Muscle layer of colon (tissue), 2 donors: ENCODE data around the gene SULT2B1.
"Not testable (repeated sequence)": the region's sequence is repeated elsewhere in the genome, so short reads cannot be mapped to it uniquely, and the experiment has no call there.

Experiments used
- H3K27ac ChIP-seq: one replicate; pipeline ENCODE4 v1.7.0; 2013; ENCODE audit warnings: low read depth, mild to moderate bottlenecking, low read length, moderate library complexity
- H3K27me3 ChIP-seq, 2 donors: one replicate each; pipeline ENCODE4 v1.7.0; 2013; ENCODE audit warnings: low read length in 2 of 2, mild to moderate bottlenecking in 2 of 2; ENCODE audit not compliant: insufficient read depth in 2 of 2, control insufficient read depth in 1 of 2
- H3K36me3 ChIP-seq: one replicate; pipeline ENCODE4 v1.7.0; 2013; ENCODE audit warnings: mild to moderate bottlenecking, low read length; ENCODE audit not compliant: insufficient read depth
- H3K4me1 ChIP-seq: one replicate; pipeline ENCODE4 v1.7.0; 2013; ENCODE audit warnings: mild to moderate bottlenecking, low read length; ENCODE audit not compliant: insufficient read depth
- H3K4me3 ChIP-seq, 2 donors: one replicate each; pipeline ENCODE4 v1.7.0; 2013; ENCODE audit warnings: low read length in 2 of 2, low read depth in 1 of 2, mild to moderate bottlenecking in 1 of 2, moderate library complexity in 1 of 2
- H3K9ac ChIP-seq: one replicate; pipeline ENCODE4 v1.7.0; 2013; ENCODE audit warnings: low read length
- H3K9me3 ChIP-seq: one replicate; pipeline ENCODE4 v1.7.0; 2013; ENCODE audit warnings: mild to moderate bottlenecking, low read length
- donor health status: abdominal sarcoma.
- donor health status: Adenocarcinoma of cecum.

SULT2B1 gene

DNA sequence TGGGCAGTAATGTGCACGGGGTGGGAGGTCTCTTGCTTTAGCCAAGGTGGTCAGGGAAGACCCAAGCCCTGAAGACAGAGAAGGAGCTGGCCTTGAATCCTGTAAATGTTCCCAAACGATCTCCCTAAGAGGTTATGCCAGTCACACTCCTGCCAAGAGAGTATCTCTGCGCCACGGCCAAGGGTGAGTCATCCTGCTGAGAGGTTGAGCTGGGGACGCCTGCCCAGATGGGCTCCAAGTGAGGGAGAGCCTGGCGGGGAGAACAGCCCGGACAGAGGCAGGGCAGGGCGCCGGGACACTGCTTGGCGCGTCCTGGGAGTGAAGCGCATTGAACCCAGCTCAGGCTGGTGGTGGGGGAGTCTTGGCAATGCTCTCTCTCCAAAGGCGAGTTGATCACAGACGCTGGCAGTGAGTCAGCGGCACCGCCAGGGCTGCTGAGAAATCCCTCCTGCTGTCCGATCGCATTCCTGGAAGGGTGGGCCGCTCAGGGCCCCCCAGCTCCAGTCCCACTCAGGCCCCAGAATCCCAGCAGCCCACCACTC, 16.4 kb downstream of the SULT2B1 start:
- Histone ChIP-seq H3K27me3 (no peaks in the 10 kb centered on the region), H3K9ac (no peak overlapping the region), H3K27ac (peak overlapping the region; percentile 75), H3K4me3 (no peak overlapping the region), H3K4me1 (peaks cover 10% of the 10 kb centered on the region), H3K9me3 (no peaks in the 10 kb centered on the region), H3K36me3 (no peaks in the 10 kb centered on the region)

DNA sequence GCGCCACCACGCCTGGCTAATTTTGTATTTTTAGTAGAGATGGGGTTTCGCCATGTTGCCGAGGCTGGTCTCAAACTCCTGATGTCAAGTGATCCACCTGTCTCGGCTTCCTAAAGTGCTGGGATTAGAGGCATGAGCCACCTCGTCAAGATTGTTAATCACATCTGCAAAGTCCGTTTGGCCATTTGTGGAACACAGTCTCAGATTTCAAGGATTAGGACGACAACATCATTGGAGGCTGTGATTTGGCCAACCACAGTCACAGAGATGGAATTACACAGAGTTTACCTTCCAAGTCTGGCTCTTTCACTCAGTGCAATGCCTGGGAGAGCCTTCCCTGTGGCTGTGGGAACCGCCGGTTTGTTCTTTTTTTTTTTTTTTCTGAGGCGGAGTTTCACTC, 17.8 kb downstream of the SULT2B1 start:
- H3K36me3 ChIP-seq: no peaks in the 10 kb centered on the region
- peaks cover 10% of the 10 kb centered on the region for H3K4me1 ChIP-seq
- no peak overlapping the region for H3K4me3 ChIP-seq
- no peaks in the 10 kb centered on the region for H3K27me3 ChIP-seq
- H3K9ac ChIP-seq: no peak overlapping the region
- H3K27ac ChIP-seq: no peak overlapping the region
- H3K9me3 ChIP-seq: no peaks in the 10 kb centered on the region

DNA sequence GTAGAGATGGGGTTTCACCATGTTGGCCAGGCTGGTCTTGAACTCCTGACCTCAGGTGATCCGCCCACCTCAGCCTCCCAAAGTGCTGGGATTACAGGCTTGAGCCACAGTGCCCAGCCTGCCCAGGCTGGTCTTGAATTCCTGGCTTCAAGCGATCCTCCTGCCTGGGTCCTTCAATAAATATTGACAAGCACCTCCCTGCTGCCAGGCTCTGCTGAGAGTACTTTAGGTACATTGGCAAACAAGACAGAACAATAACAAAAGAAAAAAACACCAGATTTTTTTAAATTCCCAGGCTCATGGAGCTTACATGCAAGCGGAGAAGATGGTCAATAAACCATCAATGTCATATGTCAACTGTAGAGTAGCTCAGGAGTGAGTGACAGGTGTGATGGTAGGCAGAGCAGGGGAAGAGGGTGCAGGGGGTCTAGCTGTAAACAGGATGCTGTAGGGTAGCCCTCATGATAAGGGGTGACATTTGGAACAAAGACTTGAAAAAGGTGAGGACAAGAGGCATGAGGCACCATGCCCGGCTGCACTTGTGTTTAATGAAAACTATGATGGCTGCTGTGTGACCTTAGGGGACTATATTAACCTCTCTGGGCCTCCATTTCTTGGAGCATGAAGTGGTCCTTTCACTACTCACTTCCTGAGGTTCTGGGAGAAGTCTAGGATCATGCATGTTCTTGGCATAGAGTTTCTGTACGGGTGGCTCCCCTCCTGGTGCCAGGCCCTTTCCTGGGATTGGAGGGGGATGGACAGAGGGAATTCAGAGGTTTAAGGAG, 19.6 kb downstream of the SULT2B1 start:
- peaks cover 10% of the 10 kb centered on the region for H3K4me1 ChIP-seq
- no peak overlapping the region for H3K9ac ChIP-seq
- H3K27ac ChIP-seq: no peak overlapping the region
- H3K4me3 ChIP-seq: no peak overlapping the region
- no peaks in the 10 kb centered on the region for H3K27me3 ChIP-seq
- H3K9me3 ChIP-seq: no peaks in the 10 kb centered on the region
- H3K36me3 ChIP-seq: no peaks in the 10 kb centered on the region

DNA sequence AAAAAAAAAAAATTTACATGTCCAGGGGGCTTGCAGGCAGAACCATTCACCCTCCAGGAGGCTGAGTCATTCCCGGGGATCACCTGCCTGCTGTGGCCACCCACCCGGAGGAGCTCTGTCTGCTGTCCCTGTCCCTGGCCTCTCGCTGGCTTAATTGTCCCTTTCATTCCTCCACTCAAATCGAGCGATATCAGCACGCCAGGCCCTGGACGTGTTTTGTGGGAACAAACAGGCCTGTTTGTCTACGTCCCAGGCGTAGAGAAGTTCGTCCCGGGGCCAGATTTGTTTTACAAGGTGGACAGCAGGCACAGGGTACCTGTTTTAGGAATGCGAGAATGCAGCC, 21.2 kb downstream of the SULT2B1 start:
- no peak overlapping the region for H3K9ac ChIP-seq
- no peaks in the 10 kb centered on the region for H3K36me3 ChIP-seq
- H3K27ac ChIP-seq: no peak overlapping the region
- H3K9me3 ChIP-seq: no peaks in the 10 kb centered on the region
- peaks cover 2% of the 10 kb centered on the region for H3K4me1 ChIP-seq
- no peak overlapping the region for H3K4me3 ChIP-seq
- no peaks in the 10 kb centered on the region for H3K27me3 ChIP-seq

DNA sequence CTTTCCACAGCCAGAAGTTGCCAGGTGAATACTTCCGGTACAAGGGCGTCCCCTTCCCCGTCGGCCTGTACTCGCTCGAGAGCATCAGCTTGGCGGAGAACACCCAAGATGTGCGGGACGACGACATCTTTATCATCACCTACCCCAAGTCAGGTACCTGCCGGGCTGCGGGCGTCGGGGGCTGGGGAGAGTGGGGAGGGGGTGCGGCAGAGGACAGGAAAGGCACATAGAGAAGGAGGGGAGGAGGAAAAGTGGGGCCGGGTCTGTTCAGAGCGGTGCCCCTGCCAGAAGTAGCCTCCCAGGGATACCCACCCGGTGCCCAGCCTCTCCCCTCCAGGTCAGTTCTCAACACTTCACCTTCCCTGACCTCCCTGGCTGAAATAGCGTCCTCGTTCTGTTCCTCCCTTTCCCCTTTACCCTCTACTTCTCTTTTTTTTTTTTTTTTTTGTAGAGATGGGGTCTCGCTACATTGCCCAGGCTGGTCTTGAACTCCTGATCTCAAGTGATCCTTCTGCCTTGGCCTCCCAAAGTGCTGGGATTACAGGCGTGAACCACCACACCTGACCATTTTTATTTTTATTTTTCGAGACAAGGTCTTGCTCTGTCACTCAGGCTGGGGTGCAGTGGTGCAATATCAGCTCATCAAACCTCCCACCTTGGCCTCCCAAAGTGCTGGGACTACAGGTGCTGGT, 24.1 kb downstream of the SULT2B1 start:
- H3K4me3 ChIP-seq: no peak overlapping the region
- H3K36me3 ChIP-seq: no peaks in the 10 kb centered on the region
- H3K27me3 ChIP-seq: no peaks in the 10 kb centered on the region
- H3K9ac ChIP-seq: no peak overlapping the region
- no peak overlapping the region for H3K27ac ChIP-seq
- no peaks in the 10 kb centered on the region for H3K9me3 ChIP-seq
- H3K4me1 ChIP-seq: no peaks in the 10 kb centered on the region

DNA sequence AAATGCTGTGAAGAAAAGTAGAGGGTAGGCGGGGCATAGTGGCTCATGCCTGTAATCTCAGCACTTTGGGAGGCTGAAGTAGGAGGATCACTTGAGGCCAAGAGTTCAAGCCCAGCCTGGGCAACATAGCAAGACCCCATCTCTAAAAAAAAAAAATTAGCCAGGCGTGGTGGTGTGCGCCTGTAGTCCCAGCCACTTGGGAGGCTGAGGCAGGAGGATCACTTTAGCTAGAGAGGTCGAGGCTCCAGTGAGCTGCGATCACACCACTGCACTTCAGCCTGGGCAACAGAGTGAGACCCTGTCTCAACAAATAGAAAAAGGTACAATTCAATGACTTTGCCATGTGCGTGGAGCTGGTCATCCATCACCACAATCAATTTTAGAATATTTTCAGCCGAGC, 25.9 kb downstream of the SULT2B1 start:
- not testable (repeated sequence) for H3K9ac ChIP-seq, H3K27ac ChIP-seq, H3K4me1 ChIP-seq, H3K4me3 ChIP-seq, H3K9me3 ChIP-seq, H3K27me3 ChIP-seq, H3K36me3 ChIP-seq

DNA sequence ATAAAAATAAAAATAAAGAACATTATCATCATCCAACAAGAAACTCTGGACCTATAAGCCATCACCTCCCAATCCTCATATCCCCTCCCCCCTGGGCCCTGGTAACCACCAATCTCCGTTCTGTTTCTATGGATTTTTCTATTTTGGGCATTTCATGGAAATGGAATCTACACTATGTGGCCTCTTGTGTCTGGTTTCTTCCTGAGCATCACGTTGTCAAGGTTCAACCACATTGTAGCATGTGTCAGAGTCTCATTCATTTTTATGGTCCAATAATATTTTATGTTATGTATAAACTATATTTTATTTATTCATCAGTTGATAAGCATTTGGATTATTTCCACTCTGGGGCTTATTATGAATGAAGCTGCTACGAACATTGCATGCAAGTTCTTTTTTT, 26.9 kb downstream of the SULT2B1 start:
- Histone ChIP-seq H3K9ac (no peak overlapping the region), H3K4me1 (no peaks in the 10 kb centered on the region)

DNA sequence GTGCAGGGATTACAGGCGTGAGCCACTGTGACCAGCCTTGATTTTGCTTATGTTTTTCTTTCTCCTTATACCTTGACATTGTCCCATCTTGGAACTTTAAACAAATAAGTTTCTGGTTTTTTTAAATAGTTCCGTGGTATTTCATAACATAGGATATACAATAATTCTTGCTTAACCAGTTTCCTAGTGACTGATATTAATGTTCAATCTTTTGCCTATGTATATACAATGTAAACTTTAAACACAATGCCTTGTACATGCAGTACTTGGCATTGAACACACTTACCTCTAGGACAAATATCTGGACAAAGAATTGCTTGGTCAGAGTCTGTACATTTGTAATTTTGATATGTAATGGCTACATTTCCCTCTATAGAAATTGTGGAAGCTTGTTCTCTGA, 30.2 kb downstream of the SULT2B1 start:
- no peaks in the 10 kb centered on the region for H3K36me3 ChIP-seq
- peaks cover 4% of the 10 kb centered on the region for H3K4me1 ChIP-seq
- no peaks in the 10 kb centered on the region for H3K27me3 ChIP-seq
- no peak overlapping the region for H3K27ac ChIP-seq
- H3K4me3 ChIP-seq: no peak overlapping the region
- no peaks in the 10 kb centered on the region for H3K9me3 ChIP-seq
- H3K9ac ChIP-seq: no peak overlapping the region

More for the DNA sequence above, 26.9 kb downstream of the SULT2B1 start:
- H3K9me3 ChIP-seq: no peaks in the 10 kb centered on the region
- no peak overlapping the region for H3K27ac ChIP-seq
- H3K36me3 ChIP-seq: no peaks in the 10 kb centered on the region
- H3K27me3 ChIP-seq: no peaks in the 10 kb centered on the region
- H3K4me3 ChIP-seq: no peak overlapping the region

DNA sequence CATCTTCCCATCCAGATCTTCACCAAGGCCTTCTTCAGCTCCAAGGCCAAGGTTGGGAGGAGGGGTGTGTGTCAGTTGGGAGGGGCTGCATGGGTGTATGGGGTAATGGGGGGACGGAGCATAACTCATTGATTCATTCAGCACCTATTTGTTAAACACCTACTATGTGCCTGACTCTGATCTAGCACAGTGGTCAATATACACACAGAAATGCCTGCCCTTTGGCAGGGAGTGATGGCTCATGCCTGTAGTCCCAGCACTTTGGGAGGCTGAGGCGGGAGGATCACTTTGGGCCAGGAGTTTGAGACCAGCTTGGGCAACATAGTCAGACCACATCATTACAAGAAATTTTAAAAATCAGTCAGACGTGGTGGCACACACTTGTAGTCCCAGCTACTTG, 35.4 kb downstream of the SULT2B1 start:
- Histone ChIP-seq H3K27ac (no peak overlapping the region), H3K4me3 (no peak overlapping the region), H3K9me3 (no peaks in the 10 kb centered on the region), H3K9ac (no peak overlapping the region), H3K4me1 (peaks cover 8% of the 10 kb centered on the region), H3K27me3 (no peaks in the 10 kb centered on the region), H3K36me3 (no peaks in the 10 kb centered on the region)

DNA sequence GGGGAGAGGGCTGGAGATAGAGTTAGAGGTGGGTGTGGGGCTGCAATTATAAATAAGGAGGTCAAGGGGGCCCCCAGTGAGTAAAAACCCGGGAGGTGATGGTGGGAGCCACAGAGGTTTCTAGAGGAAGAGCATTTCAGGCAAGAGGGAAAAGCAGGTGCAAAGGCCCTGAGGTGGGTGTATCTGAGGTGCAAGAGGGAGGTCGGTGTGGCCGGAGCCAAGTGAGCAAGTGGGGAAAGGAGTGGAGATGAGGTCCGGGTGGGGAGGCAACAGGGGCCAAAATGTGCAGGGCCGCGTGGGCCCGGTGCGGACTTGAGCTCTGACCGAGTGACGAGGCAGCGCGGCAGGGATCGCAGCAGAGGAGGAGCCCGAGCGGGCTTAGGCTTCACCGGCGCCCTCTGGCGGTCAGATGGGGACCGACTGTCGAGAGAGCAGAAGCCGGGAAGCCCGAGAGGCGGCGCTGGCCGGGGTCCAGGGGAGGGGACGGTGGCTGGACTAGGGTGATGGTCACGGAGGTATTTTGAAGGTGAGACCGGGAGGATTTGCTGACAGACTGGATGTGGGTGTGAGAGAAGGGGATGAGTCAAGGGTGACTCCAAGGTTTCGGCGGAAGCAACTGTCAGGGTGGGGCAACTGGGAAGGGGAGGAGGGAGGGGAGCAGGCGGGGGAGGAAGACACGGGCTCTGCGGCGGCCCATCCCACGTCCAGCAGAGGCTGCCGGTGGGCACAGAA, 36.9 kb downstream of the SULT2B1 start:
- H3K4me1 ChIP-seq: peaks cover 8% of the 10 kb centered on the region
- H3K9ac ChIP-seq: peak overlapping the region; percentile 33
- no peaks in the 10 kb centered on the region for H3K27me3 ChIP-seq
- peak overlapping the region; percentile 39 for H3K27ac ChIP-seq
- H3K36me3 ChIP-seq: no peaks in the 10 kb centered on the region
- H3K9me3 ChIP-seq: no peaks in the 10 kb centered on the region
- H3K4me3 ChIP-seq: peak overlapping the region; percentile 29 to 55

DNA sequence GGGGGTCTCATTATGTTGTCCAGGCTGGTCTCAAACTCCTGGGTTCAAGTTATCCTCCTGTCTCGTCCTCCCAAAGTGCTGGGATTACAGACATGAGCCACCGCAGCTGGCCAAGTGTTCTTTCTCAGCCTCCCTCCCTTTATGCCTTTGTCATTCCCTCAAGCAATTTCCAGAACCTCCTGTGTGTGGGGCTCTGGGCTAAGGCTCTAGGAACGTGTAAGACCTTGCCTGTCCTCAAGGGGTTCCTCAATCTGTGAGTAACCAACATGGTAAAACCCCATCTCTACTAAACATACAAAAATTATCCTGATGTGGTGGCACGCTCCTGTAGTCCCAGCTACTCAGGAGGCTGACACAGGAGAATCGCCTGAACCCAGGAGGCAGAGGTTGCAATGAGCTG, 39.0 kb downstream of the SULT2B1 start:
- no peaks in the 10 kb centered on the region for H3K27me3 ChIP-seq
- no peaks in the 10 kb centered on the region for H3K36me3 ChIP-seq
- no peak overlapping the region for H3K4me3 ChIP-seq
- no peaks in the 10 kb centered on the region for H3K9me3 ChIP-seq
- no peak overlapping the region for H3K27ac ChIP-seq
- H3K9ac ChIP-seq: no peak overlapping the region
- peaks cover 4% of the 10 kb centered on the region for H3K4me1 ChIP-seq
